CD14-positive monocyte (primary cell): Measurements from ENCODE around the gene FASTK. TPM values are rescaled to one million over a fixed set of nuclear protein-coding genes. Genes with fewer than 3 reads are reported as not detected.

Experiments used
- DNase-seq, 3 donors: peaks; one replicate each; pipeline ENCODE4 v3.0.0-alpha.2; 2011 to 2022
- H2AFZ ChIP-seq: 2 replicates; pipeline ENCODE4 v1.6.0; 2012; ENCODE audit warnings: mild to moderate bottlenecking, low read depth, low read length, inconsistent platforms; ENCODE audit not compliant: insufficient read depth, poor library complexity, severe bottlenecking
- H3K27ac ChIP-seq, 2 donors: 1 replicate in 1 of 2; 2 replicates in 1 of 2; pipeline ENCODE4 v1.5.1; 2012 to 2013; ENCODE audit warnings: low read length in 2 of 2, control low read depth in 1 of 2, inconsistent platforms in 1 of 2, low read depth in 1 of 2, mild to moderate bottlenecking in 1 of 2
- H3K27me3 ChIP-seq, 2 donors: one replicate each; pipeline versions ENCODE4 v1.6.0 to v1.6.1; 2011 to 2013; ENCODE audit warnings: low read length in 2 of 2; ENCODE audit not compliant: control insufficient read depth in 2 of 2, insufficient read depth in 2 of 2
- H3K36me3 ChIP-seq, 2 donors: replicated peaks in 1 of 2; 1 replicate in 1 of 2; 2 replicates in 1 of 2; pipeline versions ENCODE4 v1.5.1 to v1.6.1; 2012 to 2013; ENCODE audit warnings: low read length in 2 of 2, control low read depth in 1 of 2, inconsistent platforms in 1 of 2, mild to moderate bottlenecking in 1 of 2; ENCODE audit not compliant: insufficient read depth in 2 of 2, control insufficient read depth in 1 of 2
- H3K4me1 ChIP-seq, 2 donors: 1 replicate in 1 of 2; 2 replicates in 1 of 2; pipeline versions ENCODE4 v1.5.1 to v1.6.1; 2012 to 2013; ENCODE audit warnings: low read length in 2 of 2, control low read depth in 1 of 2, inconsistent platforms in 1 of 2, mild to moderate bottlenecking in 1 of 2, moderate library complexity in 1 of 2; ENCODE audit not compliant: insufficient read depth in 2 of 2, control insufficient read depth in 1 of 2
- H3K4me2 ChIP-seq: replicated peaks from 2 replicates; pipeline ENCODE3; 2012; ENCODE audit warnings: low read length, moderate library complexity, mild to moderate bottlenecking; ENCODE audit not compliant: poor library complexity, severe bottlenecking; ENCODE audit errors: extremely low read depth
- H3K4me3 ChIP-seq, 3 experiments: fragments of 200-600 bp in 1 of 3; sonication (generic) in 1 of 3; replicated peaks in 1 of 3; 1 replicate in 2 of 3; 2 replicates in 1 of 3; pipeline ENCODE4 v1.5.1; 2011 to 2013; ENCODE audit warnings: low read length in 3 of 3, mild to moderate bottlenecking in 3 of 3, control low read depth in 2 of 3, low read depth in 2 of 3, inconsistent platforms in 1 of 3, moderate library complexity in 1 of 3
- H3K79me2 ChIP-seq: 2 replicates; pipeline ENCODE4 v1.6.0; 2012; ENCODE audit warnings: mild to moderate bottlenecking, control low read depth, inconsistent platforms, low read length, moderate library complexity; ENCODE audit not compliant: insufficient read depth
- H3K9ac ChIP-seq: 2 replicates; pipeline ENCODE4 v1.6.0; 2017; ENCODE audit warnings: low read length, mild to moderate bottlenecking; ENCODE audit not compliant: insufficient read depth, poor library complexity, severe bottlenecking
- H3K9me3 ChIP-seq, 2 donors: replicated peaks in 1 of 2; 1 replicate in 1 of 2; 2 replicates in 1 of 2; pipeline versions ENCODE4 v1.5.1 to v1.6.1; 2012 to 2013; ENCODE audit warnings: low read length in 2 of 2, control low read depth in 1 of 2; ENCODE audit not compliant: control insufficient read depth in 1 of 2, insufficient read depth in 1 of 2
- H4K20me1 ChIP-seq: 2 replicates; pipeline ENCODE4 v1.6.0; 2012; ENCODE audit warnings: mild to moderate bottlenecking, low read length, control low read depth, moderate library complexity; ENCODE audit not compliant: insufficient read depth
- H3K27ac Mint-ChIP-seq, 7 donors: one replicate each; pipeline ENCODE4 v1.8.0; 2020; ENCODE audit warnings: mild to moderate bottlenecking in 7 of 7, mixed read lengths in 7 of 7, moderate library complexity in 6 of 7, inconsistent platforms in 2 of 7
- H3K27me3 Mint-ChIP-seq, 3 donors: one replicate each; pipeline ENCODE4 v1.8.0; 2021 to 2022; ENCODE audit warnings: low read depth in 3 of 3, mild to moderate bottlenecking in 3 of 3, mixed read lengths in 3 of 3, moderate library complexity in 3 of 3, inconsistent platforms in 1 of 3
- H3K36me3 Mint-ChIP-seq, 2 donors: one replicate each; pipeline ENCODE4 v1.8.0; 2020; ENCODE audit warnings: mixed read lengths in 2 of 2, inconsistent platforms in 1 of 2, mild to moderate bottlenecking in 1 of 2
- H3K4me1 Mint-ChIP-seq: one replicate; pipeline ENCODE4 v1.8.0; 2020; ENCODE audit warnings: mild to moderate bottlenecking, mixed read lengths
- H3K4me3 Mint-ChIP-seq, 2 donors: one replicate each; pipeline ENCODE4 v1.8.0; 2020; ENCODE audit warnings: mild to moderate bottlenecking in 2 of 2, mixed read lengths in 2 of 2, moderate library complexity in 1 of 2
- H3K9me3 Mint-ChIP-seq, 7 donors: one replicate each; pipeline ENCODE4 v1.8.0; 2020 to 2022; ENCODE audit warnings: mixed read lengths in 7 of 7, mild to moderate bottlenecking in 6 of 7, moderate library complexity in 6 of 7, inconsistent platforms in 2 of 7
- CTCF ChIP-seq: fragments of 200-600 bp; IDR thresholded peaks from one replicate; pipeline ENCODE4 v1.8.0; 2022; ENCODE audit warnings: antibody characterized with exemption, mild to moderate bottlenecking
- WGBS: methylation state at CpG from one replicate; pipeline ENCODE4 v1.1.5; 2013; ENCODE audit warnings: missing lambda C conversion rate; ENCODE audit not compliant: insufficient coverage; 5-methylcytosine and 5-hydroxymethylcytosine counted together
- intact Hi-C, 2 donors: fragments of 100-400 bp; cut with micrococcal nuclease; formaldehyde crosslinking; loops; one replicate each; pipeline versions ENCODE4 v1.15.0 to v1.15.1; 2023
- polyA plus RNA-seq, 3 donors: library from polyadenylated mRNA; depleted of rRNA in 1 of 3; unstranded in 2 of 3; stranded (reverse) in 1 of 3; fragments of 300-500 nt in 2 of 3; fragments of >200 nt in 1 of 3; fragmentation: Illumina TruSeq in 2 of 3; gene quantifications; 1 replicate in 2 of 3; 2 replicates in 1 of 3; pipeline ENCODE4 v1.2.3, GENCODE V29; 2012 to 2021

FASTK gene
- polyA plus RNA-seq, 3 donors = 34.7 to 110 (median 38.6) TPM

- intact Hi-C loops = no loop called here
- Histone ChIP-seq H3K9me3 (no peaks in the 10 kb centered on the region), H3K4me1 (peaks cover 30 to 36% of the 10 kb centered on the region in 2 donors), H4K20me1 (peaks cover 70% of the 10 kb centered on the region), H3K4me3 (no peak overlapping the region), H3K36me3 (peaks cover 38 to 51% of the 10 kb centered on the region in 2 donors), H3K27ac (no peak overlapping the region), H3K9ac (no peak overlapping the region), H3K4me2 (no peak overlapping the region), H3K27me3 (no peaks in the 10 kb centered on the region), H2AFZ (no peak overlapping the region), H3K79me2 (peaks cover 34% of the 10 kb centered on the region)
- Mint-ChIP-seq H3K36me3 (peaks cover 26 to 44% of the 10 kb centered on the region in 2 donors), H3K4me3 (no peak overlapping the region), H3K27me3 (peaks cover 0 to 1% (median 0%) of the 10 kb centered on the region in 3 donors), H3K4me1 (peaks cover 29% of the 10 kb centered on the region), H3K9me3 (no peaks in the 10 kb centered on the region), H3K27ac (peak overlapping the region in 1 of 7 donors; percentile 61)
- DNase-seq = no peak
- TF ChIP-seq CTCF = no peak
- WGBS = 96% methylated on average over 7 of the region's 11 CpGs
Measured at GRCh38 chr7:151062111-151062398, 18.6 kb downstream of the FASTK start.

GRCh38 chr7:151061213-151062110 is 19.1 kb downstream of the FASTK start:
- Histone ChIP-seq H2AFZ (no peak overlapping the region), H3K9me3 (no peaks in the 10 kb centered on the region), H4K20me1 (peaks cover 68% of the 10 kb centered on the region), H3K4me2 (no peak overlapping the region), H3K4me3 (no peak overlapping the region), H3K27me3 (no peaks in the 10 kb centered on the region), H3K4me1 (peaks cover 35 to 42% of the 10 kb centered on the region in 2 donors), H3K36me3 (peaks cover 32 to 45% of the 10 kb centered on the region in 2 donors), H3K9ac (no peak overlapping the region), H3K79me2 (peaks cover 38% of the 10 kb centered on the region), H3K27ac (no peak overlapping the region)
- DNase-seq = no peak
- H3K36me3 Mint-ChIP-seq = peaks cover 22 to 38% of the 10 kb centered on the region in 2 donors
- peak overlapping the region in 1 of 2 donors; percentile 27 for H3K4me3 Mint-ChIP-seq
- WGBS = 91% methylated on average over 32 of the region's 33 CpGs
- no peak for TF ChIP-seq CTCF
- intact Hi-C loops = no loop called here
- peak overlapping the region in 3 of 7 donors; percentile 61 to 78 (median 72) for H3K27ac Mint-ChIP-seq
- peaks cover 35% of the 10 kb centered on the region for H3K4me1 Mint-ChIP-seq
- peaks cover 0 to 1% (median 0%) of the 10 kb centered on the region in 3 donors for H3K27me3 Mint-ChIP-seq
- no peaks in the 10 kb centered on the region for H3K9me3 Mint-ChIP-seq
